Cardiac muscle cell (in vitro differentiated cells and primary cell): ENCODE measurements around the gene INPP5A. TPM values are rescaled to one million over a fixed set of nuclear protein-coding genes. Genes with fewer than 3 reads are reported as not detected.

ENCODE experiments used
- DNase-seq, 2 donors: peaks; one replicate each; pipeline versions ENCODE4 v3.0.0 to v3.0.0-alpha.2; 2010 to 2017; ENCODE audit warnings: low read depth in 1 of 2, low spot score in 1 of 2
- H3K27ac ChIP-seq: fragments of 200-600 bp; sonication (generic); 2 replicates; pipeline ENCODE4 v1.5.1; 2016
- H3K27me3 ChIP-seq: fragments of 200-600 bp; sonication (generic); 2 replicates; pipeline ENCODE4 v1.6.0; 2016; ENCODE audit warnings: control low read depth
- H3K36me3 ChIP-seq: fragments of 200-600 bp; sonication (generic); 2 replicates; pipeline ENCODE4 v1.5.1; 2016; ENCODE audit warnings: control low read depth
- H3K4me1 ChIP-seq: fragments of 200-600 bp; sonication (generic); 2 replicates; pipeline ENCODE4 v1.8.1; 2017; ENCODE audit warnings: low read depth, mild to moderate bottlenecking, mixed run types
- H3K4me3 ChIP-seq: fragments of 200-600 bp; sonication (generic); 2 replicates; pipeline ENCODE4 v1.5.1; 2016; ENCODE audit warnings: mild to moderate bottlenecking
- H3K9me3 ChIP-seq: fragments of 200-600 bp; sonication (generic); 2 replicates; pipeline ENCODE4 v1.5.1; 2017; ENCODE audit warnings: low read depth, mild to moderate bottlenecking, control low read depth
- polyA plus RNA-seq: library from polyadenylated mRNA; unstranded; fragments of >200 nt; fragmentation: Nextera tagmentation; extraction: Ambion mirVana; gene quantifications from 2 replicates; pipeline ENCODE4 v1.2.1, GENCODE V29; 2016
- total RNA-seq: library from RNA; depleted of rRNA; stranded (reverse); fragments of >200 nt; gene quantifications from 2 replicates; pipeline ENCODE4 v1.2.3, GENCODE V29; 2016
- TF ChIP-seq, protein P1 (sequence below): IDR thresholded peaks from 2 replicates; pipeline ENCODE4 v1.5.1; 2012; ENCODE audit warnings: low read depth, mild to moderate bottlenecking, low read length

Gene INPP5A
- total and polyA plus RNA-seq, 2 experiments from 2014 or later: 87.0 to 90.4 TPM

GRCh38 chr10:132497063-132497680 is 40.4 kb upstream of the INPP5A start:
- no peaks in the 10 kb centered on the region for H3K4me1 ChIP-seq
- no peaks in the 10 kb centered on the region for H3K27me3 ChIP-seq
- H3K4me3 ChIP-seq: no peak overlapping the region
- H3K36me3 ChIP-seq: no peaks in the 10 kb centered on the region
- H3K27ac ChIP-seq: no peak overlapping the region
- DNase-seq: no peak
- H3K9me3 ChIP-seq: no peaks in the 10 kb centered on the region
- TF ChIP-seq, protein P1, sequence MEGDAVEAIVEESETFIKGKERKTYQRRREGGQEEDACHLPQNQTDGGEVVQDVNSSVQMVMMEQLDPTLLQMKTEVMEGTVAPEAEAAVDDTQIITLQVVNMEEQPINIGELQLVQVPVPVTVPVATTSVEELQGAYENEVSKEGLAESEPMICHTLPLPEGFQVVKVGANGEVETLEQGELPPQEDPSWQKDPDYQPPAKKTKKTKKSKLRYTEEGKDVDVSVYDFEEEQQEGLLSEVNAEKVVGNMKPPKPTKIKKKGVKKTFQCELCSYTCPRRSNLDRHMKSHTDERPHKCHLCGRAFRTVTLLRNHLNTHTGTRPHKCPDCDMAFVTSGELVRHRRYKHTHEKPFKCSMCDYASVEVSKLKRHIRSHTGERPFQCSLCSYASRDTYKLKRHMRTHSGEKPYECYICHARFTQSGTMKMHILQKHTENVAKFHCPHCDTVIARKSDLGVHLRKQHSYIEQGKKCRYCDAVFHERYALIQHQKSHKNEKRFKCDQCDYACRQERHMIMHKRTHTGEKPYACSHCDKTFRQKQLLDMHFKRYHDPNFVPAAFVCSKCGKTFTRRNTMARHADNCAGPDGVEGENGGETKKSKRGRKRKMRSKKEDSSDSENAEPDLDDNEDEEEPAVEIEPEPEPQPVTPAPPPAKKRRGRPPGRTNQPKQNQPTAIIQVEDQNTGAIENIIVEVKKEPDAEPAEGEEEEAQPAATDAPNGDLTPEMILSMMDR: no peak

DNA sequence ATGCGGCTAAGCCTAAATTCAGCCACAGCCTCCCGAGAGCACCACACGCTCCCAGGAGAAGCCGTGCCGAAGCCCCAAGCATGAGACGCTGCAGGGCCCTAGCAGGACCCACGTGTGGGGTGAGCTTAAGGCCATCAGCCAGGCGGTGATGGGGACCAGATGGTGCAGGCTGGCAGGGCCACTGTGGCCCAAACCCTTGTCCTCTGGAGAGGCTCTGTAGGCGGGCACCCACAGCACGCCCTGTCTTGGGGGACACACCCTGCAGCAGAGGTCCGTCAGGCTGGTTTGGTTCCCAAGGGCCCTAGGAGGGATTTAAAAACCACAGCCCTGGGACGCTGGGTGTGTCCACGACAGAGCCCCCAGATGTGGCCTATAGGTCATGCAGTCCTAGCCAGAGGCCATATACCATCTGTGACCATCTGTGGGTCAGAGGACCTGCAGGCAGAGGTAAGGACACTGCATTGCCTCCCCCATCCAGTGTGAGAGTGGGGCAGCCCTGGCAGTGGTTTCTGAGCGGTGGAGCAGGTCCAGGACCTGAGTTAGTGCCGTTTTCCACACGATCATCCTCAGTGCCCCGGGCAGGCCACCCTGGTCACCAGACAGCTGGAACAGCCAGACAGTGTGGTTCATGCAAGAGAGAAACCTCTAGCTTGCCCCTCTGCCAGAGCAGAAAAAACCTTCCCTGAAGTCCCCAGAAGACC is 39.6 kb upstream of the INPP5A start:
- no peaks in the 10 kb centered on the region for H3K27me3 ChIP-seq
- TF ChIP-seq, protein P1: no peak
- H3K36me3 ChIP-seq: no peaks in the 10 kb centered on the region
- H3K4me1 ChIP-seq: no peaks in the 10 kb centered on the region
- H3K9me3 ChIP-seq: no peaks in the 10 kb centered on the region
- H3K4me3 ChIP-seq: no peak overlapping the region
- no peak for DNase-seq
- H3K27ac ChIP-seq: no peak overlapping the region

DNA sequence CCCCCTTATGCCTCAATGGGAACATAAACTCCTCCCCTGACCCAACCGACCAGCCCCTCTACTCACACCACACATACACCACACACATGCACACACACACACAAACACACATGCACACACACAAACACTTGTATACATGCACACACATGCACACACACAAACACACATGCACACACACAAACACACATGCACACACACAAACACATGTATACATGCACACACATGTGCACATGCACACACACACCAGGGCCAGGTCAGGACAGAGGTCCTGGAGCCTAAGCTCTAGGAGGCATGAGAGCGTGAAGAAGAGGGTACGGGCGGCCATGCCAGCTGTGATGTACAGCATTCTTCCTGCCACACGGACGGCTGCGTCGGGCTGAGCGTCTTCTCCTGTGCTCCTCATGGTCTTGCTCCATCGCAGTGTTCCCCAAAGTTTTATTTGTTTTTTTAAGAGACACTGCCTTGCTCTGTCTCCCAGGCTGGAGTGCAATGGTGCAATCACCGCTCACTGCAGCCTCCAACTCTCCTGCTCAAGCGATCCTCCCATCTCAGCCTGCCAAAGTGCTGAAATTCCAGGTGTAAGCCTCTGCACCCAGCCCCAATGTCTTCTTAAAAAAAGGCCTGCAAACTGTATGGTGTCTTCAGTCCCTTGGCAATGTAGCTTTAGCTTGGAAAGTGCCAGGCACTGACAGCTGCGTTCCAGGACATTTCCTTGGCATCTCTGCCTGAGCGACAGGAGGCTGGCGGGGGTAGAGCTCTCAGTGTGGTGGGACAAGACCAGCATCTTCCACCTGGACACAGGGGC is 38.8 kb upstream of the INPP5A start:
- H3K27ac ChIP-seq: no peak overlapping the region
- TF ChIP-seq, protein P1: no peak
- no peaks in the 10 kb centered on the region for H3K4me1 ChIP-seq
- no peaks in the 10 kb centered on the region for H3K9me3 ChIP-seq
- no peaks in the 10 kb centered on the region for H3K27me3 ChIP-seq
- H3K4me3 ChIP-seq: no peak overlapping the region
- no peaks in the 10 kb centered on the region for H3K36me3 ChIP-seq
- DNase-seq: no peak

- DNase-seq: no peak
- TF ChIP-seq, protein P1: no peak
- H3K4me3 ChIP-seq: no peak overlapping the region
- no peaks in the 10 kb centered on the region for H3K36me3 ChIP-seq
- H3K27ac ChIP-seq: no peak overlapping the region
- no peaks in the 10 kb centered on the region for H3K9me3 ChIP-seq
- no peaks in the 10 kb centered on the region for H3K4me1 ChIP-seq
- H3K27me3 ChIP-seq: no peaks in the 10 kb centered on the region
These were observed 38.3 kb upstream of the INPP5A start for GRCh38 chr10:132499367-132499685.

DNA sequence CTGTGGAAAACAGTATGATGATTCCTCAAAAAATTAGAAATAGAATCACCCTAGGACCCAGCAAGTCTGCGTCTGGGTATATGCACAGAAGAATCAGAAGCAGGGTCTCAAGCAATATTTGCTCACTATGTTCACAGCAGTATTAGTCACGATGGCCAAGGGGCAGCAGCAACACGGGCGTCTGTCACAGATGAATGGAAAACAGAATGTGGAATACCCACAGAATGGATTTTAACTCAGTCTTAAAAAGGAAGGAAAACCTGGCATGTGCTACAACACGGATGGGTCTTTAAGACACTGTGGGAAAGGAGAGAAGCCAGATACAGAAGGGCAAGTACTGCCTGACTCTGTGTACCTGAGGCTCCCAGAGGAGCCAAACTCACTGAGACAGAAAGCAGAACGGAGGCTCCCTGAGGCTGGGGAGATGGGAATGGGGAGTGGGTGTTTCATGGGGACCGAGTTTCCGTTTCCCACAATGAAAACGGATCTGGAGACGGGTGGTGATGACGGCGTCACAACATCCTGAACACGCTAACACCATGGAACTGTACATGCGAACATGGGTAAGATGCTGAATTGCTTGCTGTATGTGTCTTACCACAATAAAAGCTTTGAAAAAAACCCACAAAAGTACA is 36.7 kb upstream of the INPP5A start:
- Histone ChIP-seq H3K4me1 (no peaks in the 10 kb centered on the region), H3K9me3 (no peaks in the 10 kb centered on the region)
- TF ChIP-seq, protein P1: no peak

More for the DNA sequence above, 36.7 kb upstream of the INPP5A start:
- Histone ChIP-seq H3K4me3 (no peak overlapping the region), H3K27ac (no peak overlapping the region), H3K36me3 (no peaks in the 10 kb centered on the region), H3K27me3 (no peaks in the 10 kb centered on the region)
- no peak for DNase-seq
